Panc1 (cell line): ENCODE measurements around the gene CSNK2A1.

Experiments
- CTCF ChIP-seq: fragments of 450-650 bp; IDR thresholded peaks from 2 replicates; pipeline ENCODE4 v1.5.1; 2017; ENCODE audit warnings: mild to moderate bottlenecking
- POLR2AphosphoS5 ChIP-seq: IDR thresholded peaks from 2 replicates; pipeline ENCODE4 v1.6.1; 2012; ENCODE audit warnings: mild to moderate bottlenecking, low read depth, low read length, moderate library complexity
- REST ChIP-seq, 2 experiments: IDR thresholded peaks; 2 replicates each; pipeline ENCODE4 v1.6.1; 2011 to 2012; ENCODE audit warnings: low read depth in 2 of 2, control low read depth in 1 of 2, low read length in 1 of 2, mild to moderate bottlenecking in 1 of 2, moderate library complexity in 1 of 2; ENCODE audit not compliant: insufficient read depth in 1 of 2
- SIN3A ChIP-seq: IDR thresholded peaks from 2 replicates; pipeline ENCODE4 v1.6.1; 2012; ENCODE audit warnings: low read depth, mild to moderate bottlenecking, low read length, moderate library complexity, borderline replicate concordance; ENCODE audit not compliant: insufficient read depth

GRCh38 chr20:575230-575629, 31.6 kb upstream of the CSNK2A1 start:
- TF ChIP-seq CTCF (no peak), POLR2AphosphoS5 (no peak), REST (IDR thresholded peaks at IDR 0.05; ENCODE audit: insufficient read depth in 1 of 2, low read depth in 2 of 2, low read length in 1 of 2) (no peak), SIN3A (no peak)
